Pons (tissue), 1 donor: Measurements from ENCODE around the gene MEF2C.

Experiments
- DNase-seq: peaks from one replicate; pipeline ENCODE4 v3.0.0-alpha.2; 2016; ENCODE audit warnings: low spot score

Gene MEF2C

DNA sequence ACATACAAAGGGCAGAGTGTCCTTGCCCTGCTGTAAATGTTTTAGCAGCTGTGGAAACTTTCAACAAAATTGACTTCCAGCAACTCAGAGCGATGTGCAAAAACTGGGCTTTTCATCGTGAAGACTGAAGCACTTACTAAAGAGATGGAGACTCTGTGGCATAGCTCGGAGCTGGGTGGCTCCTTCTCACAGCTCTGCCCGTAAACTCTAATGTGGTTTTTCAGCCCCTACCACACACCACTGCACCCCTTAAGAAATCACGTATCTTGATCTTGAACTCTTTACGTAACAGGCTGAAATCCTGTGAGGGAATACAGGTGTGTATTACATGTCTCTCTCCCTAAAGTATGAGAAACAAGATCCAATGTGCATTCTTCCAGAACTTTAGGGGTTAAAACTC lies 124.4 kb downstream of the MEF2C start:
- no peak for DNase-seq

- no peak for DNase-seq
These were observed 124.8 kb downstream of the MEF2C start for GRCh38 chr5:88758184-88758583.

GRCh38 chr5:88756953-88757352 lies 126.0 kb downstream of the MEF2C start:
- no peak for DNase-seq

DNA sequence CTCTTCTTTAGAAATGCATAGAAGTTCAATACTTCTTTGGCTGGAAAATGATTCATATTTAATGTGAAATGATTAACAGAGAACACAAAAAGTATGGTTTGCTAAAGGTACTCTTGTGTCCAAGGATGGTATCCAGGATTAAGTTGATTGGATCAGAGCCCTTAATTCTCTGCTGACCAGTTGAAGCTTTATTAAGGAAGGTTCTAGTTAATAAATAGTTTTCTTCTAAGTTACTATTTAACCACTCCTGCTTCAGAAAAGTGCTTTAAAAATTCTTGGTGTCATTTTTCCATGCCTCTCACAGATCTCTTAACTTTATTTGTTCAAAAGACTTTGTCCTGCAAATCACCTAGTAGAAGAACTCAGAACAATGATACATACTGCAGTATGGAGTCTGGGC lies 134.3 kb downstream of the MEF2C start:
- DNase-seq, result no peak

GRCh38 chr5:88746438-88746882 lies 136.5 kb downstream of the MEF2C start:
- no peak for DNase-seq

DNA sequence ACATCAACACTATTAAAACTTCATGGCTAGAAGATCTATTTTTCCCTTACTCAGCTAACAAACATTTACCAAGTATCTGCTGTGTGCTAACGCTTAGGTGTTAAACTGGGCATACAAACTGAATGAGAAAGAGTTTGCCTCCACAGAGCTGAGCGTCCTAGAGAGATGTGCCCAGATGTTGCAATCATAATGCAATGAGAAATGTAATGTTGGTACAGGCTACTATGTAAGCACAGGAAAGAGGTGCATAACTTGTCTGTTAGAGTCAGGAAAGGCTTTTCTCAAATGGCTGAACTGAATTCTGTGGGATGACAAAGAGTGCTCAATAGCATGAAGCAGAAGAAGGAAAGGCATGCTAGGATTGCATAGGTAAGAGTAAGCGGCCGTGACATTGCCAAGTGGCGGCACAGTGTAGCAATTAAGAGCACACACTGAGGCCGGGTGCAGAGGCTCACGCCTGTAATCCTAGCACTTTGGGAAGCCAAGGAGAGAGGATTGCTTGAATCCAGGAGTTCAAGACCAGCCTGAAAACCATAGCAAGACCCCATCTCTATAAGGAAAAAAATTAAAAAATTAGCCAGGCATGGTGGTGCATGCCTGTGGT lies 137.8 kb downstream of the MEF2C start:
- DNase-seq, result no peak

GRCh38 chr5:88743231-88743834 lies 139.7 kb downstream of the MEF2C start:
- DNase-seq, result no peak

GRCh38 chr5:88741964-88742363 lies 141.0 kb downstream of the MEF2C start:
- DNase-seq, result no peak

DNA sequence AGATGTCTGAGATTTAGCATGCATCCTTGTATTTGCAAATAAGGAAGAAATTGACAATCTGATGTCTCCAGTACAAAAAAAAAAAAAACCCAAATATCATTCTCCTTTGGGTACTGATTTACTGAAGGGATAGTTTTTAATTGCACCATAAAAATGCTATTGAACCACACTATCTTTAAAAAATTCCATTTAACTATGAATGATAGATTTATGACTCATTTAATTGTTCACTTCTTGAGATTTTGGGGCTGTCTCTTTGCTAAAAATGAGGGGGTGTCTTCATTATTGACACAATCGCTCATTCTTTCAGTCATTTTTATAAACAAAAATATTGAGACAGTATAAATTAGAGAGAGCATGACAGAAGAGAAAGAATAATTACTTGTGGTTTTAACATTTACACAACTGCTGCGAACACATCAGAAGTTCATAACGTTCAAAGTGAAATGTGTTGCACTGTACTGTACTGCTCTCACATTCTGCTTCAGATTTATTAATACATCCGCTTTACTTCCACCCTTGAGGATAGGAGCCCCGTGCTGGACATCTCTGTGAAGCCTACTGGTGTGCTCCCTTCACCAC lies 142.3 kb downstream of the MEF2C start:
- DNase-seq, result no peak

- no peak for DNase-seq
These were observed 146.5 kb downstream of the MEF2C start for GRCh38 chr5:88736494-88736893.

GRCh38 chr5:88734983-88735382 lies 148.0 kb downstream of the MEF2C start:
- DNase-seq, result no peak

DNA sequence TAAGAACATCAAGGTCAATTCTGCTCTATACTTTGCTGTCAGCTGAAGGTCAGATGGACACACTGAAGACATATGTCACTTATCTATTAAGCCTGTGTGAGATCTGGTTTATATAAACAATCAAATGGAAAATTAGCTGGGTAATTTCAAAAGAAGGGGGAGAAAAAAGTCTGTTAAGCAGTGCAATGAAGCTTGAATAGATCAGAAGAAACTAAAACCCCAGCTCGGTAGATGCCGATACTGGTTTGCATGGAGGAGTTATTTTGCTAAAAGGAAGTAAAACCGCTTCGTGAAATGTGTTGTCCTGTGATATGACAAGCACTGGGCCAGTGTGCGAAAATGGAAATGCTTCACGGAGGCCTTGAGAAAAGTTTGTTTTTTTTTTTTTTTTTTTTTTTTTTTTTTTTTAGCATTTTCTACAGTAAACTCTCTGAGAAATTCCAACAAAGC lies 148.8 kb downstream of the MEF2C start:
- DNase-seq, result peak; percentile 69

DNA sequence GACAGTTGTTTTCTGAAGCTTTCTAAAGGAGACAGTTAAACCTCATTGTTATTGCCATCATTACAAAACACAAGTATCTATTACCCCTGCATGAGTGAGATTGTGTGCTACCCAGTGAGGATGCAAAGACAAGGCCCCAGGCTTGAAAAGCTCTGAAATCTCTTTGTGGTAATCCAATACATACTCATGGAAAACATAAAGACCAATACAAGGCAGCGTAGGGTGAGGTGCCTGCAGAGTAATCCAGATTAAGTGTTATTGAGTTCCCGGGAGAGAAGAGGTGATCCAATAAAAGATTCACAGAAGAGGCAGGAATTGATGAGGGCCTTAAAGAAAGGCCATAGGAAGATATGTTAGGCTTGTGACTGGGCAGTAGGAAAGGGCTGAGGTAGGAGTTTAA lies 150.1 kb downstream of the MEF2C start:
- no peak for DNase-seq

- peak; percentile 63 for DNase-seq
These were observed 150.8 kb downstream of the MEF2C start for GRCh38 chr5:88732181-88732633.

- DNase-seq, result no peak
These were observed 153.2 kb downstream of the MEF2C start for GRCh38 chr5:88729829-88730182.

- peak; percentile 92 for DNase-seq
These were observed 153.7 kb downstream of the MEF2C start for GRCh38 chr5:88729084-88729828.

- DNase-seq, result peak; percentile 38
These were observed 155.2 kb downstream of the MEF2C start for GRCh38 chr5:88727705-88728313.

GRCh38 chr5:88725454-88725853 lies 157.5 kb downstream of the MEF2C start:
- DNase-seq, result no peak

- peak; percentile 67 for DNase-seq
These were observed 158.8 kb downstream of the MEF2C start for GRCh38 chr5:88724201-88724600.

GRCh38 chr5:88722546-88723073 lies 160.4 kb downstream of the MEF2C start:
- DNase-seq, result no peak

- no peak for DNase-seq
These were observed 163.6 kb downstream of the MEF2C start for GRCh38 chr5:88719434-88719833.

DNA sequence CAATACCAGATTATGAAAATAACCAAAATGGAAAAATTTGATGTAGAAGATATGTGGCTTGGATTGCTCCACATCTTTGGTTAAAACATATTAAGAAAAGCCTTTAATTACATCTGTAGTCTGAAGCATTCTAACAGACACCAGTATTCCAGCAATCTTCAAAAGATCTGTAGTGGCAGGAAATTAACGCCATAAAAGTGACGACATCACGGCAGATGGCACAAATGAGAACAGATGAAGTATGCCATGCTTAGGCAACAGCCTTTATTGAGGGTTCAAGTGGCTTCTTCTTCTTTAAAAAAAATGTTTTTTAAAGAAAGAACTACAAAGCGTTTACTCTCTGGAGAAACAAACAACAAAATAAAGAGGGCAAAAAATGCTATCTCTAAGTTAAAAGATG lies 164.2 kb downstream of the MEF2C start:
- no peak for DNase-seq
